Measurements from ENCODE around the gene ZNF335.

Gene ZNF335

DNA sequence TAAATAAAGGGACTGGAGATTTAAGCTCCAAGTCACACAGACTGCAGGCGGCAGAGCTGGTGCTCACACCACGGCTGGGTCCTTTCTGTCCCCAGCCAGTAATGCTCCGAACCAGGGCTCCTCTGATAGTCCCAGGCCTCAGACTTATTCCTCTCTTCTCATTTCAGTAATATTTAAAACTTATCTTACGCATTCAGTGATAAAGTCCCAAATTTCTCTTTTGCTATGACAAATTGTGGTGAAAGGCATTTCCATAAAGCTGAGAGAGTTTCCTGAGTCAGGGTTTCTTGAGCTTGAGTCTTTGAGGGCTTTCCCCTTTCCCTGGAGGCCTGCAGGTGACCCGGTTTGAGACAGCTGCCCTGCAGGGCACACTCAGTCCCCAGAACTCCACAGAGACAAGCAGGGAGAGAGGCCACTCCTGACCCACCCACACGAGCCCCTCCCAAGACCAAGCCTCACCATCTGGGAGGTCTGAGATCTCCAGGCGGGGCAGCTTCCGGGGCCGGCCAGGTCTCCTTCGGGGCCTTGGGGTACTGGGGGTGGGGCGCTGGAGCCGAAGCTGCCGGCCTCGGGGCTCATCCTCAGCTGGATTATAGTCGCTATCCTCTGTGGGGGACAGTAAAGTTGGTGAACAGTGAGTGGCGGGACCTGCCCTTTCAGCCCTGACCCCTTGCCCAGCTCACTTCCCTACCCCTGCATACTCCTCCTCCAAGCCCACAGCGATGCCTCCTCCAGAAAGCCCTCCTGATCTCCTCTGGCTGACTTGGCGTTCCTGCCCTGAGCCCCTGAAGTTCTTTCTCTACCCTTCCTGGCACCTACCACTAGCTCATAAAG, 6.6 kb downstream of the ZNF335 start:
- no peak for TF ChIP-seq SNAI2 (CRISPR knock-in tag; IDR thresholded peaks at IDR 0.05)
- no peak for TF ChIP-seq RARB (CRISPR knock-in tag; IDR thresholded peaks at IDR 0.05)
- TF ChIP-seq ARNTL (CRISPR knock-in tag; IDR thresholded peaks at IDR 0.05; ENCODE audit: borderline replicate concordance, low read depth) = no peak
- TF ChIP-seq, protein P1, sequence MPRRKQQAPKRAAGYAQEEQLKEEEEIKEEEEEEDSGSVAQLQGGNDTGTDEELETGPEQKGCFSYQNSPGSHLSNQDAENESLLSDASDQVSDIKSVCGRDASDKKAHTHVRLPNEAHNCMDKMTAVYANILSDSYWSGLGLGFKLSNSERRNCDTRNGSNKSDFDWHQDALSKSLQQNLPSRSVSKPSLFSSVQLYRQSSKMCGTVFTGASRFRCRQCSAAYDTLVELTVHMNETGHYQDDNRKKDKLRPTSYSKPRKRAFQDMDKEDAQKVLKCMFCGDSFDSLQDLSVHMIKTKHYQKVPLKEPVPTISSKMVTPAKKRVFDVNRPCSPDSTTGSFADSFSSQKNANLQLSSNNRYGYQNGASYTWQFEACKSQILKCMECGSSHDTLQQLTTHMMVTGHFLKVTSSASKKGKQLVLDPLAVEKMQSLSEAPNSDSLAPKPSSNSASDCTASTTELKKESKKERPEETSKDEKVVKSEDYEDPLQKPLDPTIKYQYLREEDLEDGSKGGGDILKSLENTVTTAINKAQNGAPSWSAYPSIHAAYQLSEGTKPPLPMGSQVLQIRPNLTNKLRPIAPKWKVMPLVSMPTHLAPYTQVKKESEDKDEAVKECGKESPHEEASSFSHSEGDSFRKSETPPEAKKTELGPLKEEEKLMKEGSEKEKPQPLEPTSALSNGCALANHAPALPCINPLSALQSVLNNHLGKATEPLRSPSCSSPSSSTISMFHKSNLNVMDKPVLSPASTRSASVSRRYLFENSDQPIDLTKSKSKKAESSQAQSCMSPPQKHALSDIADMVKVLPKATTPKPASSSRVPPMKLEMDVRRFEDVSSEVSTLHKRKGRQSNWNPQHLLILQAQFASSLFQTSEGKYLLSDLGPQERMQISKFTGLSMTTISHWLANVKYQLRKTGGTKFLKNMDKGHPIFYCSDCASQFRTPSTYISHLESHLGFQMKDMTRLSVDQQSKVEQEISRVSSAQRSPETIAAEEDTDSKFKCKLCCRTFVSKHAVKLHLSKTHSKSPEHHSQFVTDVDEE (CRISPR knock-in tag; IDR thresholded peaks at IDR 0.05) = no peak
- TF ChIP-seq OSR1 (CRISPR knock-in tag; IDR thresholded peaks at IDR 0.05) = no peak
- TF ChIP-seq, protein P2, sequence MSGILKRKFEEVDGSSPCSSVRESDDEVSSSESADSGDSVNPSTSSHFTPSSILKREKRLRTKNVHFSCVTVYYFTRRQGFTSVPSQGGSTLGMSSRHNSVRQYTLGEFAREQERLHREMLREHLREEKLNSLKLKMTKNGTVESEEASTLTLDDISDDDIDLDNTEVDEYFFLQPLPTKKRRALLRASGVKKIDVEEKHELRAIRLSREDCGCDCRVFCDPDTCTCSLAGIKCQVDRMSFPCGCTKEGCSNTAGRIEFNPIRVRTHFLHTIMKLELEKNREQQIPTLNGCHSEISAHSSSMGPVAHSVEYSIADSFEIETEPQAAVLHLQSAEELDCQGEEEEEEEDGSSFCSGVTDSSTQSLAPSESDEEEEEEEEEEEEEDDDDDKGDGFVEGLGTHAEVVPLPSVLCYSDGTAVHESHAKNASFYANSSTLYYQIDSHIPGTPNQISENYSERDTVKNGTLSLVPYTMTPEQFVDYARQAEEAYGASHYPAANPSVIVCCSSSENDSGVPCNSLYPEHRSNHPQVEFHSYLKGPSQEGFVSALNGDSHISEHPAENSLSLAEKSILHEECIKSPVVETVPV (CRISPR knock-in tag; IDR thresholded peaks at IDR 0.05) = no peak
- TF ChIP-seq, protein P3, sequence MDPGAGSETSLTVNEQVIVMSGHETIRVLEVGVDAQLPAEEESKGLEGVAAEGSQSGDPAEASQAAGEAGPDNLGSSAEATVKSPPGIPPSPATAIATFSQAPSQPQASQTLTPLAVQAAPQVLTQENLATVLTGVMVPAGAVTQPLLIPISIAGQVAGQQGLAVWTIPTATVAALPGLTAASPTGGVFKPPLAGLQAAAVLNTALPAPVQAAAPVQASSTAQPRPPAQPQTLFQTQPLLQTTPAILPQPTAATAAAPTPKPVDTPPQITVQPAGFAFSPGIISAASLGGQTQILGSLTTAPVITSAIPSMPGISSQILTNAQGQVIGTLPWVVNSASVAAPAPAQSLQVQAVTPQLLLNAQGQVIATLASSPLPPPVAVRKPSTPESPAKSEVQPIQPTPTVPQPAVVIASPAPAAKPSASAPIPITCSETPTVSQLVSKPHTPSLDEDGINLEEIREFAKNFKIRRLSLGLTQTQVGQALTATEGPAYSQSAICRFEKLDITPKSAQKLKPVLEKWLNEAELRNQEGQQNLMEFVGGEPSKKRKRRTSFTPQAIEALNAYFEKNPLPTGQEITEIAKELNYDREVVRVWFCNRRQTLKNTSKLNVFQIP (CRISPR knock-in tag; IDR thresholded peaks at IDR 0.05; ENCODE audit: borderline replicate concordance, low read depth) = no peak
- TF ChIP-seq, protein P4, sequence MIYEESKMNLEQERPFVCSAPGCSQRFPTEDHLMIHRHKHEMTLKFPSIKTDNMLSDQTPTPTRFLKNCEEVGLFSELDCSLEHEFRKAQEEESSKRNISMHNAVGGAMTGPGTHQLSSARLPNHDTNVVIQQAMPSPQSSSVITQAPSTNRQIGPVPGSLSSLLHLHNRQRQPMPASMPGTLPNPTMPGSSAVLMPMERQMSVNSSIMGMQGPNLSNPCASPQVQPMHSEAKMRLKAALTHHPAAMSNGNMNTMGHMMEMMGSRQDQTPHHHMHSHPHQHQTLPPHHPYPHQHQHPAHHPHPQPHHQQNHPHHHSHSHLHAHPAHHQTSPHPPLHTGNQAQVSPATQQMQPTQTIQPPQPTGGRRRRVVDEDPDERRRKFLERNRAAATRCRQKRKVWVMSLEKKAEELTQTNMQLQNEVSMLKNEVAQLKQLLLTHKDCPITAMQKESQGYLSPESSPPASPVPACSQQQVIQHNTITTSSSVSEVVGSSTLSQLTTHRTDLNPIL (CRISPR knock-in tag; IDR thresholded peaks at IDR 0.05; ENCODE audit: low read depth) = no peak
- TF ChIP-seq BACH2 (CRISPR knock-in tag; IDR thresholded peaks at IDR 0.05; ENCODE audit: borderline replicate concordance) = no peak
- ATAC-seq = no peak

DNA sequence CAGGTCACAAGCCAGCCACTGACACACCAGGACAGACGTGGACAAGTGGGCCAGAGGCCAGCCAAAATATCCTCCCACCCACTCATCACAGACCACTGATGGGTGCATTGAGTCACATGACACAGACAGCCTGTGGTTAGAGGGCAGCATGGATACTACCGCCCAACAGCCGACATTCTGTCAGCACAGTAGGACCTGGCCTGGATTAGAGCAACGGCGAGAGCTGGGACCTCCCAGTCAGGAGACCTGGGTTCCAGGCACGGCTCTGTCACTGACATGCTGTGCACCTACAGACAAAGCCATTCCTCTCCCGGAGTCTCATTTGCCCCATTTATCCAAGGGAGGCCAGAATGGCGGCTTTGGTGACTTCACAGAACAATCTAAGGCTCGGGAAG, 8.0 kb downstream of the ZNF335 start:
- TF ChIP-seq, protein P5, sequence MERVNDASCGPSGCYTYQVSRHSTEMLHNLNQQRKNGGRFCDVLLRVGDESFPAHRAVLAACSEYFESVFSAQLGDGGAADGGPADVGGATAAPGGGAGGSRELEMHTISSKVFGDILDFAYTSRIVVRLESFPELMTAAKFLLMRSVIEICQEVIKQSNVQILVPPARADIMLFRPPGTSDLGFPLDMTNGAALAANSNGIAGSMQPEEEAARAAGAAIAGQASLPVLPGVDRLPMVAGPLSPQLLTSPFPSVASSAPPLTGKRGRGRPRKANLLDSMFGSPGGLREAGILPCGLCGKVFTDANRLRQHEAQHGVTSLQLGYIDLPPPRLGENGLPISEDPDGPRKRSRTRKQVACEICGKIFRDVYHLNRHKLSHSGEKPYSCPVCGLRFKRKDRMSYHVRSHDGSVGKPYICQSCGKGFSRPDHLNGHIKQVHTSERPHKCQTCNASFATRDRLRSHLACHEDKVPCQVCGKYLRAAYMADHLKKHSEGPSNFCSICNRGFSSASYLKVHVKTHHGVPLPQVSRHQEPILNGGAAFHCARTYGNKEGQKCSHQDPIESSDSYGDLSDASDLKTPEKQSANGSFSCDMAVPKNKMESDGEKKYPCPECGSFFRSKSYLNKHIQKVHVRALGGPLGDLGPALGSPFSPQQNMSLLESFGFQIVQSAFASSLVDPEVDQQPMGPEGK (CRISPR knock-in tag; IDR thresholded peaks at IDR 0.05; ENCODE audit: borderline replicate concordance) = no peak
- TF ChIP-seq ZC3H10 (CRISPR knock-in tag; IDR thresholded peaks at IDR 0.05) = no peak
- TF ChIP-seq, protein P4 (CRISPR knock-in tag; IDR thresholded peaks at IDR 0.05; ENCODE audit: low read depth) = no peak
- no peak for TF ChIP-seq OSR1 (CRISPR knock-in tag; IDR thresholded peaks at IDR 0.05)
- no peak for TF ChIP-seq CSDC2 (CRISPR knock-in tag; IDR thresholded peaks at IDR 0.05)
- no peak for TF ChIP-seq TOX (CRISPR knock-in tag; IDR thresholded peaks at IDR 0.05; ENCODE audit: borderline replicate concordance)
- TF ChIP-seq, protein P3 (CRISPR knock-in tag; IDR thresholded peaks at IDR 0.05; ENCODE audit: borderline replicate concordance, low read depth) = no peak
- TF ChIP-seq ISL1 (CRISPR knock-in tag; IDR thresholded peaks at IDR 0.05) = no peak
- TF ChIP-seq ZFP30 (CRISPR knock-in tag; IDR thresholded peaks at IDR 0.05) = no peak
- TF ChIP-seq, protein P1 (CRISPR knock-in tag; IDR thresholded peaks at IDR 0.05) = no peak
- no peak for TF ChIP-seq RARB (CRISPR knock-in tag; IDR thresholded peaks at IDR 0.05)

More for the DNA sequence above, 8.0 kb downstream of the ZNF335 start:
- no peak for ATAC-seq
